ENCODE data around the gene WDR45B. TPM values are rescaled to one million over a fixed set of nuclear protein-coding genes. Genes with fewer than 3 reads are reported as not detected.

Gene WDR45B
- polyA plus RNA-seq, 1 donor, result 65.7 TPM

DNA sequence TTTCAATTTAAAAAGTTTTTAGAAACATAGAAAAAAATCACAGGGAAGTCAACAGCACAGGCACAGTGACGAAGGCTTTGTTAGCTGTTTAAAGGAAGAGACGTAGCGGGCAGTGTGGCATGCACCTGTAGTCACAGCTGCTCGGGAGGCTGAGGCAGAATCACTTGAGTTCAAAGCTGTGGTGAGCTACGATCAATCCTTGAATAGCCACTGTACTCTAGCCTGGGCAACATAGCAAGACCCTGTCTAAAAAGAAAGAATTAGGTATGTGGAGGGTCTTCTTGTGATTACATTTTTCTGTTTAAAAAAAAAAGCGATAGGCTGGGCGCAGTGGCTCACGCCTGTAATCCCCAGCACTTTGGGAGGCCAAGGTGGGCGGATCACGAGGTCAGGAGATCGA is 78.6 kb downstream of the WDR45B start:
- Histone ChIP-seq H3K9me3 (ENCODE audit: control insufficient read depth, low read depth, low read length) (no peaks in the 10 kb centered on the region), H3K4me3 (ENCODE audit: low read length) (no peak overlapping the region), H3K27me3 (ENCODE audit: control insufficient read depth, insufficient read depth, low read length) (no peaks in the 10 kb centered on the region), H3K27ac (ENCODE audit: low read length) (no peak overlapping the region), H3K36me3 (ENCODE audit: control insufficient read depth, insufficient read depth, low read length) (peaks cover 75% of the 10 kb centered on the region), H3K4me1 (ENCODE audit: control insufficient read depth, insufficient read depth, low read length) (peaks cover 18% of the 10 kb centered on the region)
- no peak for DNase-seq
- 100% methylated on average over 4 of the region's 11 CpGs for WGBS (ENCODE audit: insufficient coverage, low lambda C conversion rate)

DNA sequence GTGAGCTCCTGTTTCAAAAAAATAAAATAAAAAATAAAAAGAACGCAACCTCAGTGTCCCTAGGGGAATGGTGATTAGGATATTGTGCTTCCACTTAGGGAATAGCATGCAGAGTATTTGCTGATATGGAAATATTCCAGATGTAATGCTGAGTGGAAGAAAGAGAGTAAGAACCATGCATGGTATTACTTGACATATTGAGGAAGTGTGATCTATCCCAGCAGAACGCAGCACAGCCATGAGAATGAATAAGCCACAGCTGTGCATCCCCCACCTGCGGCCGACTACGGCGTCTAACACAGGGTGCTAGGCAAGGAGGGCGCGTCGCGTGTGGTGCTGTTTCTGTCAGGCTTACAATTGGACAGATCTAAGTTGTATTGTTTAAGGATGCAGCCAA is 79.2 kb downstream of the WDR45B start:
- H3K9me3 ChIP-seq (ENCODE audit: control insufficient read depth, low read depth, low read length), result no peaks in the 10 kb centered on the region
- H3K36me3 ChIP-seq (ENCODE audit: control insufficient read depth, insufficient read depth, low read length), result peaks cover 74% of the 10 kb centered on the region
- no peaks in the 10 kb centered on the region for H3K27me3 ChIP-seq (ENCODE audit: control insufficient read depth, insufficient read depth, low read length)
- peaks cover 18% of the 10 kb centered on the region for H3K4me1 ChIP-seq (ENCODE audit: control insufficient read depth, insufficient read depth, low read length)
- H3K4me3 ChIP-seq (ENCODE audit: low read length), result no peak overlapping the region
- no peak for DNase-seq
- 100% methylated on average over 1 of the region's 10 CpGs for WGBS (ENCODE audit: insufficient coverage, low lambda C conversion rate)
- H3K27ac ChIP-seq (ENCODE audit: low read length), result no peak overlapping the region

DNA sequence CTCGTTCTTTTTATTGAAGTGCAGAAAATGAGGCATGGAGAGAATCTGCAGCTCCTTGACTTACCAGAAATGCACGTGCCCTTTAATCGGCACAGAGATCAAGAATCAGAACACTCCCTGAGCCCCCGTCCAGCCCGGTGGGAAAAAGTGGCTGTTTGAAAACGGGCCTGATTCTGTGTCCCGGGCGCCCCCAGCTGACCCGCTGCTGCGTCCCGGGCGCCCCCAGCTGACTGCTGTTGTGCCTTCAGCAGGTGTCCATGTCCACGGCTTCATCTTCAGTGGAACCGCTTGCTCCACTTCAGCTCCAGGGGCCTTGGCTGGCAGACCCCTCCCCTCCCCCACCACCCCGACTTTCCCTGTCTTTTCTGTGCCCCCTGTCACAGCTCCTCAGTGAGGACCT is 81.0 kb downstream of the WDR45B start:
- Histone ChIP-seq H3K36me3 (ENCODE audit: control insufficient read depth, insufficient read depth, low read length) (peaks cover 61% of the 10 kb centered on the region), H3K27me3 (ENCODE audit: control insufficient read depth, insufficient read depth, low read length) (no peaks in the 10 kb centered on the region), H3K9me3 (ENCODE audit: control insufficient read depth, low read depth, low read length) (no peaks in the 10 kb centered on the region), H3K4me1 (ENCODE audit: control insufficient read depth, insufficient read depth, low read length) (peaks cover 18% of the 10 kb centered on the region), H3K4me3 (ENCODE audit: low read length) (no peak overlapping the region), H3K27ac (ENCODE audit: low read length) (no peak overlapping the region)
- DNase-seq, result no peak
- no CpG with 5 or more reads among the region's 15 CpGs for WGBS (ENCODE audit: insufficient coverage, low lambda C conversion rate)

DNA sequence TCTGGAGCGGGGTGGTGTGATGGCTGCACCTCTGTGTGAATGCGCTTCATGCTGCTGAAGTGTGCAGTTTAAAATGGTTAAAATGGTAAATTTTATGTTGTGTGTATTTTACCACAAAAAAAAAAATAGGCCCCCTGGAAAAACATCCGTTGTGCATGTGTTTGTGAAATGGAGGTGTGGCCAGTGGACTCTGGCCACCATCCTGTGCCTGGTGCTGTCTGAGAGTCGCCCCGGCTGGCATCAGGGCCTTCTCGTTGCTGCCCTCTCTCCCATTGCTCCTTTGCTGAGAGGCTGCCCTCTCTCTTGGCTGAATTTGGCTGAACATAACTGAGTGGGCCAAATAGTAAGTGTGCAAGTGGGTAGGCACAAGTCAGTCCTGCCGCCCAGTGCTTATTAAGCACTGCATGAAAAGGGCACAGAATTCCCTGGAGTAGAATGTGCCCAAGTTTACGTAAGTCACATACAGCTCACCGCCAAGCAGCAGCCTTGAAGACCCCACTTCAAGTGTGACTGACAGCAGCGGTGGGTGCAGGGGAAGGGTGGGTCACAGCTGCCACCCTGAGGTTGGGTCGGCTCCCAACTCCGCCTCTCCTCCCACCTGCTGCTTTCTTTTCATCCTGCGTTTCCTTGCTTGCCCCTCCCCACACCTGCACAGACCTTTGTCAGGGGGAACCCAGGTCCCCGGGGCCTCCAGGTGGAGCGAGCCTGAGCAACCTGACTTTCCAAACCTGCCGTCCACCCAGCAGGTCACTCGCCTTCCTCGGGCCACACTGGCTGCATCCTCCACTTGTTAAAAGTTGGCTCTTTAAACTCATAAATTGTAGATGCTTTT is 81.9 kb downstream of the WDR45B start:
- DNase-seq, result no peak
- Histone ChIP-seq H3K27me3 (ENCODE audit: control insufficient read depth, insufficient read depth, low read length) (no peaks in the 10 kb centered on the region), H3K36me3 (ENCODE audit: control insufficient read depth, insufficient read depth, low read length) (peaks cover 53% of the 10 kb centered on the region), H3K4me3 (ENCODE audit: low read length) (no peak overlapping the region), H3K9me3 (ENCODE audit: control insufficient read depth, low read depth, low read length) (peaks cover 4% of the 10 kb centered on the region), H3K27ac (ENCODE audit: low read length) (no peak overlapping the region), H3K4me1 (ENCODE audit: control insufficient read depth, insufficient read depth, low read length) (peaks cover 24% of the 10 kb centered on the region)
- WGBS (ENCODE audit: insufficient coverage, low lambda C conversion rate), result 90% methylated on average over 2 of the region's 18 CpGs

DNA sequence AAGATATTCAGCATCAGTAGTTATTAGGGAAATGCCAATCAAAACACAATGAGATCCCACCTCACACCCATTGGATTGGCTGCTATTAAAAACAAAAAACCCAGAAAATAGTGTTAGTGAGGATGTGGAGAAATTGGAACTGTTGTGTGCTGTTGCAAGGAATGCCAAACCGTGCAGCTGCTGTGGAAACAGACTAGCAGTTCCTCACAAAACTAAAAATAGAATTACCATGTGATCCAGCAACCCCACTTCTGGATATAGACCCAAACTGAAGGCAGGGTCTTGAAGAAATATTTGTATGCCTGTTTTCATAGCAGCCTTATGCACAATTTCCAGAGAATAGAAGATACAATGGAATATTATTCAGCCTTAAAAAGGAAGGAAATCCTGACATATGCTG is 82.7 kb downstream of the WDR45B start:
- no peak overlapping the region for H3K4me3 ChIP-seq (ENCODE audit: low read length)
- WGBS (ENCODE audit: insufficient coverage, low lambda C conversion rate), result no CpG with 5 or more reads among the region's 1 CpG
- peaks cover 50% of the 10 kb centered on the region for H3K36me3 ChIP-seq (ENCODE audit: control insufficient read depth, insufficient read depth, low read length)
- H3K27ac ChIP-seq (ENCODE audit: low read length), result no peak overlapping the region
- peaks cover 32% of the 10 kb centered on the region for H3K4me1 ChIP-seq (ENCODE audit: control insufficient read depth, insufficient read depth, low read length)
- no peaks in the 10 kb centered on the region for H3K27me3 ChIP-seq (ENCODE audit: control insufficient read depth, insufficient read depth, low read length)
- peaks cover 4% of the 10 kb centered on the region for H3K9me3 ChIP-seq (ENCODE audit: control insufficient read depth, low read depth, low read length)
- DNase-seq, result no peak

Other genes with a start within 250 kb of the WDR45B start
- 50.4 TPM for gene HEXD, start 230.1 kb downstream of the WDR45B start, polyA plus RNA-seq
- 20.9 TPM for gene OGFOD3, start 229.9 kb downstream of the WDR45B start, polyA plus RNA-seq
- gene CYBC1, start 197.7 kb downstream of the WDR45B start, polyA plus RNA-seq, result 60.4 TPM
- gene NARF, start 189.7 kb downstream of the WDR45B start, polyA plus RNA-seq, result 44.1 TPM
- gene FOXK2, start 128.7 kb downstream of the WDR45B start, polyA plus RNA-seq, result 29.7 TPM
- gene RAB40B, start 50.3 kb upstream of the WDR45B start, polyA plus RNA-seq, result 18.0 TPM
- gene FN3KRP, start 68.3 kb upstream of the WDR45B start, polyA plus RNA-seq, result 44.2 TPM
- 244 TPM for gene FN3K, start 87.2 kb upstream of the WDR45B start, polyA plus RNA-seq
- 81.9 TPM for gene TBCD, start 103.6 kb upstream of the WDR45B start, polyA plus RNA-seq
- 0.18 TPM for gene ZNF750, start 191.6 kb upstream of the WDR45B start, polyA plus RNA-seq

All from large intestine (tissue), 3 donors.